NB4 (cell line): Measurements from ENCODE around the gene USP9X.

Source experiments
- POLR2A ChIP-seq: IDR thresholded peaks from 2 replicates; pipeline ENCODE4 v1.6.1; 2011; ENCODE audit warnings: mild to moderate bottlenecking; ENCODE audit not compliant: insufficient read length; ENCODE audit errors: extremely low read depth
- TF ChIP-seq, protein P1 (sequence below): IDR thresholded peaks from one replicate; pipeline ENCODE4 v1.5.1; 2012; ENCODE audit warnings: low read depth, low read length

DNA sequence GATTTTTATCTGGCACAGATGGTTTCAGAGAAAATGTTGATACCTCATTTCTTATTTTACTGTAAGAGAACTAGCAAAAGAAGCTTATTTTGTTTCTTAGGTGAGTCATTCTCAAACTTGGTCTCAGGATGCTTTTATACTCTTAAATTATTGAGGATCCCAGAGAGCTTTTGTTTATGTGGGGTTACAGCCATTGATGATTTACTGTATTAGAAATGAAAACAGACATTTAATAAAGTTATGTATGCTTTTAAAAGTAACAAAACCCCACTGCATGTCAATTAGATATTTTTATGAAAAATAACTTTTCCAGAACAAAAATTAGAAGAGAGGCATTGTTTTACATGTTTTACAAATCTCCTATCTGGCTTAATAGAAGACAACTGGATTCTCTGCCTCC is 12.1 kb downstream of the USP9X start:
- TF ChIP-seq, protein P1, sequence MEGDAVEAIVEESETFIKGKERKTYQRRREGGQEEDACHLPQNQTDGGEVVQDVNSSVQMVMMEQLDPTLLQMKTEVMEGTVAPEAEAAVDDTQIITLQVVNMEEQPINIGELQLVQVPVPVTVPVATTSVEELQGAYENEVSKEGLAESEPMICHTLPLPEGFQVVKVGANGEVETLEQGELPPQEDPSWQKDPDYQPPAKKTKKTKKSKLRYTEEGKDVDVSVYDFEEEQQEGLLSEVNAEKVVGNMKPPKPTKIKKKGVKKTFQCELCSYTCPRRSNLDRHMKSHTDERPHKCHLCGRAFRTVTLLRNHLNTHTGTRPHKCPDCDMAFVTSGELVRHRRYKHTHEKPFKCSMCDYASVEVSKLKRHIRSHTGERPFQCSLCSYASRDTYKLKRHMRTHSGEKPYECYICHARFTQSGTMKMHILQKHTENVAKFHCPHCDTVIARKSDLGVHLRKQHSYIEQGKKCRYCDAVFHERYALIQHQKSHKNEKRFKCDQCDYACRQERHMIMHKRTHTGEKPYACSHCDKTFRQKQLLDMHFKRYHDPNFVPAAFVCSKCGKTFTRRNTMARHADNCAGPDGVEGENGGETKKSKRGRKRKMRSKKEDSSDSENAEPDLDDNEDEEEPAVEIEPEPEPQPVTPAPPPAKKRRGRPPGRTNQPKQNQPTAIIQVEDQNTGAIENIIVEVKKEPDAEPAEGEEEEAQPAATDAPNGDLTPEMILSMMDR = no peak
- TF ChIP-seq POLR2A = no peak
